Erythroblast (primary cell): Measurements from ENCODE around the gene SIK2.

Source experiments
- GATA1 ChIP-seq: IDR thresholded peaks from 2 replicates; pipeline ENCODE4 v1.6.1; 2011; ENCODE audit warnings: low read depth, mild to moderate bottlenecking, control low read depth, low read length, moderate library complexity
- POLR2A ChIP-seq: IDR thresholded peaks from 2 replicates; pipeline ENCODE4 v1.6.1; 2011; ENCODE audit warnings: mild to moderate bottlenecking, low read length

DNA sequence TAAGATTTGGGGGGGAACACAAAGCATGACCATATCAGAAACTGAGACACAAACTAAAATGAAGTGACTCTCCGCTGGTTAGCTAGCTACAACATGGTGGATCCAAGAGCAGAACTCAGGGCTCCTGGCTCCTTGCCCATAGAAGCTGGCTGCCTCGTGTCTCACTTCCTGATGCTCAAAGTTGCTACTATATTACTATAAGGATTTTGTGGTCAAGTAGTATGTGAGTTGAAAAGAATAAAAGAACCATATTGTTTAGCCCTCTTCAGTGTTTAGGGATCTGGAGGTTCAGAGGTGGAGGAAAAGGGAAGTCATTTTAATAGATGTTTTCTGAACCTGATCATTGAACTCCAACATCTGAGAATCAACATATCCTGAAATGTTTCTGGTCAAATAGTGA is 16.9 kb upstream of the SIK2 start:
- TF ChIP-seq POLR2A, result no peak
- no peak for TF ChIP-seq GATA1
